GM10248 (cell line): Measurements from ENCODE around the gene NPAS1.
A peak's percentile ranks its signal among the peaks of the same experiment; 100 is the strongest.

Experiments
- CTCF ChIA-PET: fragments of 300-600 bp; sonication (Branson Sonifier 250); formaldehyde crosslinking; extraction: SDS; loops from one replicate; lab custom pipeline; 2021; ENCODE audit warnings: antibody characterized with exemption; lab: Yijun Ruan, JAX
- POLR2A ChIA-PET: fragments of 350-650 bp; sonication (Branson Sonifier 250); formaldehyde crosslinking; extraction: SDS; loops from one replicate; lab custom pipeline; 2020; ENCODE audit warnings: antibody characterized with exemption; lab: Yijun Ruan, JAX
- DNase-seq: peaks from one replicate; pipeline ENCODE4 v3.0.0; 2012; ENCODE audit errors: extremely low spot score
- TF ChIP-seq, protein P1 (sequence below): IDR thresholded peaks from 2 replicates; pipeline ENCODE4 v1.5.1; 2012; ENCODE audit warnings: mild to moderate bottlenecking, low read depth; ENCODE audit errors: extremely low read depth, missing control alignments, control extremely low read depth

The NPAS1 gene

DNA sequence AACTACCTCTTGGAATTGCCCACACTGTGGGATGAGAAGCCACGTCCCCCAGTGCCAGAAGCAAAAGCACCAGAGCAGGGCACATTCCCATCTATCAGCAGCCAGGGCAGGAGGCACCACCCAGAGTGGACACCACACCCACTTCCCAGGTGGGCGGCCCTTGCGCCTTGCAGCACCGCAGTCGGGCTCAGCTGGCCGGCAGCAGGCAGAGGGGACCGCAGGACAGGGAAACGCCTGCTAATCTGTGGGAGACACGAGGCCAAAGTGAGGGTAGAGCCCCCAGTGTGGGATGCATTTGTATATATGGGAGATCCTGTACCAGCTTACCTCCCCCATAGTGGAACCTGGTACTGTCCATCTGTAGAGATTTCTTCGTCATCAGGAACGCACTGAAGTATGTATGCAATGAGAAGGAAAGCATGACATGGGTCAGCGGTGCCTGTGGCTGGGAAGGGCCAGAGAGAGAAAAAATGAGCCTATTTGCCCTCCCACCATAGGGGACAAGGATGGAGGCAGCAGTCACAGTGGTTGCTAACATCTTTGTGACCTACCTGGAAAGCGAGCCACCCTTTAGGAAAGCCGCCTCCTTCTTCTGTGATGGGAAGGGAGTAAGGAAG lies 30.9 kb upstream of the NPAS1 start:
- POLR2A ChIA-PET, result no interaction called here
- DNase-seq, result no peak
- CTCF ChIA-PET, result interaction anchor here (1.1 to 7.0 kb wide), 6 partner anchors 8 to 132 kb away, joined by 3 to 53 read pairs (median 8); no protein-coding TSS in a partner anchor
- TF ChIP-seq, protein P1, sequence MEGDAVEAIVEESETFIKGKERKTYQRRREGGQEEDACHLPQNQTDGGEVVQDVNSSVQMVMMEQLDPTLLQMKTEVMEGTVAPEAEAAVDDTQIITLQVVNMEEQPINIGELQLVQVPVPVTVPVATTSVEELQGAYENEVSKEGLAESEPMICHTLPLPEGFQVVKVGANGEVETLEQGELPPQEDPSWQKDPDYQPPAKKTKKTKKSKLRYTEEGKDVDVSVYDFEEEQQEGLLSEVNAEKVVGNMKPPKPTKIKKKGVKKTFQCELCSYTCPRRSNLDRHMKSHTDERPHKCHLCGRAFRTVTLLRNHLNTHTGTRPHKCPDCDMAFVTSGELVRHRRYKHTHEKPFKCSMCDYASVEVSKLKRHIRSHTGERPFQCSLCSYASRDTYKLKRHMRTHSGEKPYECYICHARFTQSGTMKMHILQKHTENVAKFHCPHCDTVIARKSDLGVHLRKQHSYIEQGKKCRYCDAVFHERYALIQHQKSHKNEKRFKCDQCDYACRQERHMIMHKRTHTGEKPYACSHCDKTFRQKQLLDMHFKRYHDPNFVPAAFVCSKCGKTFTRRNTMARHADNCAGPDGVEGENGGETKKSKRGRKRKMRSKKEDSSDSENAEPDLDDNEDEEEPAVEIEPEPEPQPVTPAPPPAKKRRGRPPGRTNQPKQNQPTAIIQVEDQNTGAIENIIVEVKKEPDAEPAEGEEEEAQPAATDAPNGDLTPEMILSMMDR, result no peak

DNA sequence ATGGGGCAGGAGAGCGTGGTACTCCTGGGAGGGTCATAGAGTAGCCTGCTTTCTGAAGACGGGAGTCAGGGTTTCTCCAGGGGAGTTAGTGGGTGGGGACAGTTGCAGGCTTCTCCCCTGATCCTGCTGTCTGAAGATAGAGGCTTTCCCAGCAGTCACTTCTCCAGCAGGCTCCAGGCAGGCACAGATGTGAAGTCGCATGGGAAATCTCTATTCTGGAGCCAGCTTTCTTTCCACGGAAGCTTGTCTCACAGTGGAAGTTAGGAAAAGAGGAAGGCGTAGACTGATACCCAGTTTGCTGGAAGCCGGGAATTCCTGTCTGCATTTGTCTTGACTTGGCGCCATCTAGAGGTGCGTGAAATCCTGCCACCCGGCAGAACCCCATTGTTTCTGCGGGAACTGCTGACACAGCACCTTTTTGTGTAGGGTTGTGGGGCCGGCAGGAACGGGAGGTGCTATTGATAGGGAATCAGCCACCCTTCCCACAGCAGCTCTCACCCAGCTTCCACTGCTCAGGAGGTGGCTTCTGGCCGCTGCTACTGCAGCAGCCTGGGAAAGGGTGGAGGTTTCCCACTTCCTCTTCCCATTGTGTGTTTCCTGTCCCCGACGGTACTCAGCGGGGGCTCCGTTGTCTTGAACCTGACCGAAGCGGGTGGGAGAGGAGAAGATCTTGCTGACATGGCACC lies 28.5 kb upstream of the NPAS1 start:
- POLR2A ChIA-PET, result no interaction called here
- CTCF ChIA-PET, result interaction anchor here (0.7 to 7.0 kb wide), 45 partner anchors 8 to 253 kb away, joined by 3 to 53 read pairs (median 4); partner anchors contain the start of genes NPAS1, SAE1 and SLC1A5
- TF ChIP-seq, protein P1, result peak; percentile 91

DNA sequence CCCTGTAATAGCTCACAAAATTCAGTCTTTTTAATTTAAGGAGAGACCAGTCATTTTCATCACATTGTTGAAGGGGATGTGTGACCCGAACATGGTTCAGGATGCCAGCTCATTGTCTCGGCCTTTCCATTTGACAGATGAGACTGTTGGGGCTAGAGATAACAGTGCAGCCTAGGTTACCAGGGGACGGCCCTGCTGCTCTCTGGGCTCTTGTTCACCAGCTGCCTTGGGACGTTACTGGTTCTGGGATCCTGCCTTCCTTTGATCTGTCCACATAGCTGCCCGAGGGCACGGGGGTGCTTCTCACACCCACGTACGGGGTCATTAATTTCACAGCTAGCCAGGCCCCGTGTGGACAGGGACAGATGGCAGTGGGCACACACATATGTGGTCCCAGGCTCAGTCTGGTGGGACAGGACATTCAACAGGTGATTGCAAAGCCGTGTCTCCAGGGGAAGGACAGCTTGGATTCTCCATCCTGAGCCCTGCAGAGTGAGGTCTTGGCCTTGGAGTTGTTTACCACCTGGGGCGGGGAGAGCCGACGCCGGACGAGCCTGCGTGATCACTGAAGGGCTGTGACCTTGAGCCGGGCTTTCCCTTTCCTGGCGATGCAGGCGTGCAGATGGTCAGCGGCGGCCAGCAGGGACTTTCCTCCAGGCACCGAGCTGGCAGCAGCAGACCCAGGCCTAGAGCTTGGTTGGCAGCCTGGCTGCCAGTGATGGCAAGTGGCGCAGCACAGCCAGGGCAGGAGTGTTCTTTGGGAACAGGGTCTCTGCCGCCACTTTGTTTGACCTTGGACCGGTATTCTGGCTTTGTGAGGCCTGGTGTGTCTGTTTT lies 26.7 kb upstream of the NPAS1 start:
- ChIA-PET CTCF (interaction anchor here (0.6 to 7.0 kb wide), 15 partner anchors 9 to 235 kb away, joined by 3 to 53 read pairs (median 5); no protein-coding TSS in a partner anchor), POLR2A (interaction anchor here (0.5 to 1.1 kb wide), 2 partner anchors 50 to 302 kb away, joined by 3 to 5 read pairs; no protein-coding TSS in a partner anchor)
- TF ChIP-seq, protein P1, result no peak
- DNase-seq, result no peak

More for the DNA sequence above, 28.5 kb upstream of the NPAS1 start:
- DNase-seq, result peak; percentile 70

DNA sequence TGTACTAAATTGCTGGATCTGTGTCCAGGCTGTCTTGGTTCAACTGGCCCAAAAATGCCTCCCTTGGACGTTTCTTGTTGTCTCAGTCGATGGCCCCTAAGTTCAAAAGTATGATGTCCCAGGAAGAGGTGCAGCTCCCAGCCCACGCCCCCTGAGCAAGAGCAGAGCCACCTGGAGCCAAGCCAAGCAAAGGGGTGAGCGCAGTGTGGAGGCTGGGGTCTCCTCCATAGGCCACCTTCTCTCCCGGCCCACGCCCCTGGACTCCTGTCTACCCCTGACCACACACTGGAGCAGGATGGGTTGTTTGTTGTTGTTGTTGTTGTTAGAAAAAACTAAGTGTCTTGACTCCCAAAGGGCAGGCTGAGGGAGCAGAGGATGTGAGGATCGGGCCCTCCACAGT lies 26.0 kb upstream of the NPAS1 start:
- TF ChIP-seq, protein P1, result no peak
- DNase-seq, result no peak
- ChIA-PET POLR2A (interaction anchor here (1.1 kb wide), 1 partner anchor 302 kb away, joined by 5 read pairs; no protein-coding TSS in a partner anchor), CTCF (interaction anchor here (0.6 to 7.0 kb wide), 7 partner anchors 8 to 140 kb away, joined by 3 to 53 read pairs (median 6); no protein-coding TSS in a partner anchor)

DNA sequence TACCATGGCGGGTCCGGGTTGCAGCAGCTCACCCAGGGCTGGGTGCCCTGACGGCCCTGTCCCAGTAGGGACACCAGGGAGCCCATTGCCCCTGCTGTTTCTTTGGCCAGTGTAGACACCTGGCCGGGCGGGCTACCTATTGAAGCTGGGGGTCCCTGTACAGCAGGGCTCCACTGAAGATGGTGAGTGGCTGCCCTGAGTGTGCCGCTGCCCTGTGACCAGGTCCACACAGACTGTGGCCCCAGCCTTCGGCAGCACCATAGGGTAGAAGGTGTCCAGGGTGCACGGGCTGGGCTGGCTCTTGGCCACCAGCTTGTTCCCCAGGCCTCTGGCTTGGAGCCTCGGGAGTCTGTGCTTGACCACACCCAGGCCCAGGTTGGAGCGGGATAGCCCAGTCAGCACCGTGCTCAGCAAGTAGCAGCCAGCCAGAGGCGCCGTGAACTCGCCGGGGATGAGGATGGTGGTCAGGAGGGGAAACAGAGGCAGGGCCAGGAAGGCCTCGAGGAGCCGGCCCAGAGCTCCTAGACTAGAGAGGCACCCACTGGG lies 25.4 kb upstream of the NPAS1 start:
- TF ChIP-seq, protein P1, result no peak
- CTCF ChIA-PET, result interaction anchor here (0.7 to 7.0 kb wide), 2 partner anchors 12 to 18 kb away, joined by 3 to 53 read pairs; no protein-coding TSS in a partner anchor
- POLR2A ChIA-PET, result no interaction called here
- DNase-seq, result no peak
